Endothelial cell (in vitro differentiated cells): ENCODE measurements around the gene INPP4A. TPM values are rescaled to one million over a fixed set of nuclear protein-coding genes. Genes with fewer than 3 reads are reported as not detected.

Experiments
- DNase-seq: peaks from one replicate; pipeline ENCODE4 v3.0.0; 2021; ENCODE audit warnings: low spot score
- H3K27ac Mint-ChIP-seq: one replicate; pipeline ENCODE4 v1.8.0; 2021; ENCODE audit warnings: mixed read lengths, inconsistent platforms; ENCODE audit not compliant: unreplicated experiment
- H3K27me3 Mint-ChIP-seq: one replicate; pipeline ENCODE4 v1.8.0; 2021; ENCODE audit warnings: mild to moderate bottlenecking, moderate library complexity, mixed read lengths, inconsistent platforms; ENCODE audit not compliant: unreplicated experiment
- H3K36me3 Mint-ChIP-seq: one replicate; pipeline ENCODE4 v1.8.0; 2021; ENCODE audit warnings: mild to moderate bottlenecking, low read depth, mixed read lengths, inconsistent platforms; ENCODE audit not compliant: unreplicated experiment
- H3K4me1 Mint-ChIP-seq: one replicate; pipeline ENCODE4 v1.8.0; 2021; ENCODE audit warnings: mild to moderate bottlenecking, mixed read lengths, inconsistent platforms; ENCODE audit not compliant: unreplicated experiment
- H3K4me3 Mint-ChIP-seq: one replicate; pipeline ENCODE4 v1.8.0; 2021; ENCODE audit warnings: mild to moderate bottlenecking, mixed read lengths, inconsistent platforms; ENCODE audit not compliant: unreplicated experiment
- H3K9me3 Mint-ChIP-seq: one replicate; pipeline ENCODE4 v1.8.0; 2021; ENCODE audit warnings: mixed read lengths, inconsistent platforms; ENCODE audit not compliant: unreplicated experiment
- CTCF ChIP-seq: fragments of 200-600 bp; sonication (generic); IDR thresholded peaks from one replicate; pipeline ENCODE4 v1.5.0; 2021; ENCODE audit warnings: antibody characterized with exemption; ENCODE audit not compliant: unreplicated experiment
- total RNA-seq: library from RNA; stranded (reverse); fragmentation: NEBNext Ultra II Directional; extraction: Animal tissue kit (Norgen Biotek cat#: 25700); gene quantifications from one replicate; pipeline ENCODE4 v1.2.1, GENCODE V29; 2021; ENCODE audit not compliant: unreplicated experiment

Gene INPP4A
- total RNA-seq, 1 donor from 2014 or later: 26.8 TPM

- Mint-ChIP-seq H3K9me3 (no peaks in the 10 kb centered on the region), H3K36me3 (peaks cover 2% of the 10 kb centered on the region), H3K4me1 (peaks cover 30% of the 10 kb centered on the region), H3K27ac (no peak overlapping the region), H3K27me3 (peaks cover 2% of the 10 kb centered on the region), H3K4me3 (no peak overlapping the region)
- no peak for TF ChIP-seq CTCF
- DNase-seq: no peak
Measured at GRCh38 chr2:98478907-98479306, 34.2 kb downstream of the INPP4A start.

DNA sequence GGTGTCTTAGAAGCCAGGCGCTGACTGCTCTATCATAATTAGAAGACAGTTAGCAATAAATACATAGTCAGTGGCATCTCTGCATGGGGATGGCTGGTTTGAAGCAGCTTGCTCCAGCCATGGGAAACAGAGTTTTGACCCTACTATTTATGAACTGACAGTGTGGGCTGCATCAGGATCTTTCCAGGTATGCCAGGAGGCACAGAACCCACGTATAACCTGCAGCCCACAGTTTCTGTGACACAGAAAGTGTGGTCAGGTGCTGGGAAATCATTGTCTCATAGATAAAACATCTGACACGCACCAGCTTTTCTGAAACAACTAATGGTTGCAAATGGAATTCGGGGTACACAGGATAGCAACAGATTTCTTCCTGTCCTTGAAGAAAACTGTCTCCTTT is 34.7 kb downstream of the INPP4A start:
- no peaks in the 10 kb centered on the region for H3K9me3 Mint-ChIP-seq
- H3K4me1 Mint-ChIP-seq: peaks cover 34% of the 10 kb centered on the region
- H3K27ac Mint-ChIP-seq: no peak overlapping the region
- no peak for TF ChIP-seq CTCF
- H3K36me3 Mint-ChIP-seq: no peaks in the 10 kb centered on the region
- DNase-seq: no peak
- no peak overlapping the region for H3K4me3 Mint-ChIP-seq
- no peaks in the 10 kb centered on the region for H3K27me3 Mint-ChIP-seq

DNA sequence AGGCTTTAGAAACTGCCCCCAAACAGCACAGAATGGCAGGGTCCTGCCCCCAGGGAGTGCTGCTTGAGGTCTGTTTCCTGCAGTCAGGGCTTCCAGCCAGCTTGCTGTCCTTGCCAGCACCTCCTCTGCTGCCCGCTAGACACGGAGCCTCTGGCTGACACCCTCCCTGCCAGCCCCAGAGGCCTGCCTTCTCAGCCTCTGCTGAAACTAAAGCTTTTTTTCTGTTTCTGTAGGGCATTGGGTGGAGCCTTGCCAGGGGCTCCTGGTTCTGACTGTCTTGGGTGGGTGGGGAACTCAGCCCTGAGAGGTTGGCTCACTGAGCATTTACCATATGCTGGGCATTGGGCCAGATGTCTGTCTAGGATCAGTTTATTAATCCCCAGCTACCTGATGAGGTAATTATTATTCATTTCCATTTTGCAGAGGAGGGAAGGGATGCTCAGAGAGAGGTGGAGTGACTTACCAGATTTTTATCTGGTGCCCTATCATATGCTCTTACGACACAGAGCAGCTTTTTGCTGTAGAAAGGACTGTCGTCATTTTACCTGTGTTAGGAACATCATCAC is 35.4 kb downstream of the INPP4A start:
- no peak for TF ChIP-seq CTCF
- H3K27ac Mint-ChIP-seq: no peak overlapping the region
- no peak overlapping the region for H3K4me3 Mint-ChIP-seq
- H3K36me3 Mint-ChIP-seq: no peaks in the 10 kb centered on the region
- peak; percentile 8 for DNase-seq
- H3K4me1 Mint-ChIP-seq: peaks cover 34% of the 10 kb centered on the region
- H3K27me3 Mint-ChIP-seq: no peaks in the 10 kb centered on the region
- no peaks in the 10 kb centered on the region for H3K9me3 Mint-ChIP-seq

GRCh38 chr2:98480598-98480997 is 35.9 kb downstream of the INPP4A start:
- Mint-ChIP-seq H3K27ac (no peak overlapping the region), H3K27me3 (no peaks in the 10 kb centered on the region), H3K4me3 (no peak overlapping the region), H3K9me3 (no peaks in the 10 kb centered on the region), H3K36me3 (no peaks in the 10 kb centered on the region), H3K4me1 (peaks cover 34% of the 10 kb centered on the region)
- TF ChIP-seq CTCF: no peak
- no peak for DNase-seq

DNA sequence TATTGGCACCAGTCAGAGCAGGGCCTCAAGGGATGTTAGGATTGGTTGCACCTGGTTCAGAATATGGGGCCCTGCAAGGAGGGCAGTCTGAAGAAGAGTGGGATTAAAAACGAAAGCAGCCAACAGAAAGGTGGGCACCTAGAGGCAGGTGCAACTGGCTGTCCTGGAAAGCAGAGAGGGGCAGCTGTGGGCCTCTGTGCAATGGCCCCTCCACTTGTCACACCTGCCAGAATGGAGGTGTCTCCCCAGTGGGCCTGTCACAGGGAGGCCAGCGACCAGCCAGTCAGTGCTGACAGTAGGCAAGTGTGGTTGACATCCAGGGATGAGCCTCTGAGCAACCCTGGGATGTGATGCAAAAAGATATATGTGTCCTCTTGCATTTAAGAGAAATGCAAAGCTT is 37.7 kb downstream of the INPP4A start:
- DNase-seq: no peak
- TF ChIP-seq CTCF: no peak
- Mint-ChIP-seq H3K4me3 (no peak overlapping the region), H3K4me1 (peaks cover 42% of the 10 kb centered on the region), H3K27me3 (no peaks in the 10 kb centered on the region), H3K27ac (no peak overlapping the region), H3K9me3 (no peaks in the 10 kb centered on the region), H3K36me3 (no peaks in the 10 kb centered on the region)
